Liver (tissue), 9 donors: ENCODE results near the gene PCTP. TPM values are rescaled to one million over a fixed set of nuclear protein-coding genes. Genes with fewer than 3 reads are reported as not detected.

Source experiments
- DNase-seq: peaks from one replicate; pipeline ENCODE4 v3.0.0-alpha.2; 2017; ENCODE audit warnings: low spot score
- H3K27ac ChIP-seq, 2 donors: one replicate each; pipeline ENCODE4 v1.7.0; 2013; ENCODE audit warnings: inconsistent platforms in 2 of 2, low read length in 2 of 2, control low read depth in 1 of 2, low read depth in 1 of 2, mild to moderate bottlenecking in 1 of 2
- H3K27me3 ChIP-seq, 4 donors: one replicate each; pipeline versions ENCODE4 v1.6.1 to v1.7.0; 2013; ENCODE audit warnings: low read length in 3 of 4, inconsistent platforms in 1 of 4, mild to moderate bottlenecking in 1 of 4, moderate library complexity in 1 of 4; ENCODE audit not compliant: control insufficient read depth in 4 of 4, insufficient read depth in 4 of 4
- H3K36me3 ChIP-seq, 4 donors: one replicate each; pipeline versions ENCODE4 v1.6.1 to v1.7.0; 2013; ENCODE audit warnings: low read length in 3 of 4, mild to moderate bottlenecking in 3 of 4, low read depth in 1 of 4, moderate library complexity in 1 of 4; ENCODE audit not compliant: control insufficient read depth in 4 of 4, insufficient read depth in 3 of 4
- H3K4me1 ChIP-seq, 4 donors: one replicate each; pipeline versions ENCODE4 v1.6.1 to v1.7.0; 2013; ENCODE audit warnings: low read length in 3 of 4, mild to moderate bottlenecking in 3 of 4, moderate library complexity in 1 of 4; ENCODE audit not compliant: control insufficient read depth in 4 of 4, insufficient read depth in 4 of 4
- H3K4me3 ChIP-seq, 3 donors: one replicate each; pipeline versions ENCODE4 v1.6.1 to v1.7.0; 2013; ENCODE audit warnings: low read length in 3 of 3, control low read depth in 1 of 3, low read depth in 1 of 3, mild to moderate bottlenecking in 1 of 3
- H3K9ac ChIP-seq, 2 donors: one replicate each; pipeline ENCODE4 v1.7.0; 2013; ENCODE audit warnings: low read length in 2 of 2, mild to moderate bottlenecking in 2 of 2, moderate library complexity in 2 of 2, control low read depth in 1 of 2, low read depth in 1 of 2
- H3K9me3 ChIP-seq, 4 donors: one replicate each; pipeline versions ENCODE4 v1.6.1 to v1.7.0; 2013; ENCODE audit warnings: low read length in 3 of 4; ENCODE audit not compliant: control insufficient read depth in 4 of 4
- EGR1 ChIP-seq, 2 donors: IDR thresholded peaks; 2 replicates each; pipeline ENCODE4 v1.6.1; 2016 to 2018; ENCODE audit warnings: antibody characterized with exemption in 2 of 2, low read depth in 2 of 2
- FOXA1 ChIP-seq: IDR thresholded peaks from 2 replicates; pipeline ENCODE4 v1.6.1; 2016; ENCODE audit warnings: antibody characterized with exemption
- FOXA2 ChIP-seq: IDR thresholded peaks from 2 replicates; pipeline ENCODE4 v1.6.1; 2016; ENCODE audit warnings: antibody characterized with exemption
- GABPA ChIP-seq, 2 donors: IDR thresholded peaks in 1 of 2; conservative IDR thresholded peaks in 1 of 2; 2 replicates each; pipeline ENCODE4 v1.6.1; 2016; ENCODE audit warnings: antibody characterized with exemption in 2 of 2, mild to moderate bottlenecking in 1 of 2, moderate library complexity in 1 of 2
- HNF4A ChIP-seq, 2 donors: conservative IDR thresholded peaks; 2 replicates each; pipeline ENCODE4 v1.6.1; 2016; ENCODE audit warnings: antibody characterized with exemption in 2 of 2, mild to moderate bottlenecking in 2 of 2
- HNF4G ChIP-seq: IDR thresholded peaks from 2 replicates; pipeline ENCODE4 v1.6.1; 2016; ENCODE audit warnings: antibody characterized with exemption
- JUND ChIP-seq, 2 donors: IDR thresholded peaks; 2 replicates each; pipeline ENCODE4 v1.6.1; 2016; ENCODE audit warnings: antibody characterized with exemption in 2 of 2
- NR2F2 ChIP-seq: IDR thresholded peaks from 2 replicates; pipeline ENCODE4 v1.6.1; 2016; ENCODE audit warnings: antibody characterized with exemption
- RAD21 ChIP-seq, 2 donors: IDR thresholded peaks; 2 replicates each; pipeline ENCODE4 v1.6.1; 2016; ENCODE audit warnings: antibody characterized with exemption in 2 of 2, mild to moderate bottlenecking in 2 of 2
- RXRA ChIP-seq, 2 donors: IDR thresholded peaks; 2 replicates each; pipeline ENCODE4 v1.6.1; 2017 to 2018; ENCODE audit warnings: antibody characterized with exemption in 2 of 2, mild to moderate bottlenecking in 1 of 2
- SP1 ChIP-seq: IDR thresholded peaks from 2 replicates; pipeline ENCODE4 v1.6.1; 2018; ENCODE audit warnings: antibody characterized with exemption, mild to moderate bottlenecking
- TAF1 ChIP-seq: conservative IDR thresholded peaks from 2 replicates; pipeline ENCODE4 v1.6.1; 2016; ENCODE audit warnings: antibody characterized with exemption, mild to moderate bottlenecking
- YY1 ChIP-seq: IDR thresholded peaks from 2 replicates; pipeline ENCODE4 v1.6.1; 2016; ENCODE audit warnings: antibody characterized with exemption, mild to moderate bottlenecking
- WGBS: extraction: QIAGEN DNeasy Blood & Tissue Kit; methylation state at CpG from one replicate; pipeline ENCODE4 v1.1.7; 2013; 5-methylcytosine and 5-hydroxymethylcytosine counted together
- polyA plus RNA-seq, 2 donors: library from polyadenylated mRNA; stranded (reverse) in 1 of 2; unstranded in 1 of 2; fragments of 200-250 nt in 1 of 2; fragments of >200 nt in 1 of 2; fragmentation: Nextera tagmentation in 1 of 2; extraction: Ambion mirVana in 1 of 2; gene quantifications; one replicate each; pipeline versions ENCODE4 v1.2.1 to v1.2.3, GENCODE V29; 2013 to 2015
- total RNA-seq, 2 donors: library from RNA; depleted of rRNA; stranded (reverse); fragments of >200 nt; gene quantifications; one replicate each; pipeline ENCODE4 v1.2.3, GENCODE V29; 2014
- TF ChIP-seq, protein P1 (sequence below): IDR thresholded peaks from 2 replicates; pipeline ENCODE4 v1.6.1; 2016; ENCODE audit warnings: antibody characterized with exemption
- TF ChIP-seq, protein P2 (sequence below): IDR thresholded peaks from 2 replicates; pipeline ENCODE4 v1.6.1; 2016; ENCODE audit warnings: antibody characterized with exemption, mild to moderate bottlenecking
- TF ChIP-seq, protein P3 (sequence below): IDR thresholded peaks from 2 replicates; pipeline ENCODE4 v1.6.1; 2016; ENCODE audit warnings: antibody characterized with exemption
- TF ChIP-seq, protein P4 (sequence below): fragments of 150-350 bp; IDR thresholded peaks from 2 replicates; pipeline ENCODE4 v1.5.1; 2017; ENCODE audit warnings: improper control_type of control experiment, low read depth, low read length; ENCODE audit not compliant: missing input control
- donor health status: healthy.
- donor health status: healthy.
- donor health status: healthy.
- donor health status: healthy.
- donor health status: healthy.

The PCTP gene
- total and polyA plus RNA-seq, 4 donors: 25.0 to 79.0 (median 55.8) TPM

DNA sequence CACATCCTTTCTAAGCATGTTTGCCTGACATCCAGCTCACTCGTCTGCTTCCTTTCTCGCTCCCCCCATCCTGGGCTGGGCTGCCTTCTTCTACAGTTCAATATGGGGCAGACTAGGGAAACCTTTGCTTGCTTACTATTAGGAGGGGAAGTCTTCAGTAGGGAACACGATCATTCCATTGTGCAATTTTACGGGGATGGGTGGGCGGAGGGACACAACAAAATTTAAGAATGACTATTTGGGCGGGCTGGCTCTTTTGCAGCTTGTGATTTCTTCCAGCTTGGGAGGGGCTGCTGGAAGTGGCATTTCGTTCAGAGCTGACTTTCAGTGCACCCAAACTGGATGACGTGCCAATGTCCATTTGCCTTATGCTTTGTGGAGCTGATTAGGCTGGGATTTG is 25.4 kb downstream of the PCTP start:
- no peaks in the 10 kb centered on the region for H3K4me1 ChIP-seq
- H3K27ac ChIP-seq: no peak overlapping the region
- TF ChIP-seq FOXA1 (no peak), SP1 (no peak), JUND (IDR thresholded peaks at IDR 0.05) (no peak), RXRA (IDR thresholded peaks at IDR 0.05) (no peak), GABPA (IDR thresholded peaks at IDR 0.05 in 1 of 2, conservative IDR thresholded peaks at IDR 0.05 in 1 of 2) (no peak), FOXA2 (no peak), HNF4A (conservative IDR thresholded peaks at IDR 0.05) (no peak), TAF1 (no peak), EGR1 (IDR thresholded peaks at IDR 0.05; ENCODE audit: low read depth in 2 of 2) (no peak), RAD21 (IDR thresholded peaks at IDR 0.05) (no peak), HNF4G (no peak), YY1 (no peak)
- TF ChIP-seq, protein P1, sequence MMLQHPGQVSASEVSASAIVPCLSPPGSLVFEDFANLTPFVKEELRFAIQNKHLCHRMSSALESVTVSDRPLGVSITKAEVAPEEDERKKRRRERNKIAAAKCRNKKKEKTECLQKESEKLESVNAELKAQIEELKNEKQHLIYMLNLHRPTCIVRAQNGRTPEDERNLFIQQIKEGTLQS: no peak
- TF ChIP-seq, protein P2, sequence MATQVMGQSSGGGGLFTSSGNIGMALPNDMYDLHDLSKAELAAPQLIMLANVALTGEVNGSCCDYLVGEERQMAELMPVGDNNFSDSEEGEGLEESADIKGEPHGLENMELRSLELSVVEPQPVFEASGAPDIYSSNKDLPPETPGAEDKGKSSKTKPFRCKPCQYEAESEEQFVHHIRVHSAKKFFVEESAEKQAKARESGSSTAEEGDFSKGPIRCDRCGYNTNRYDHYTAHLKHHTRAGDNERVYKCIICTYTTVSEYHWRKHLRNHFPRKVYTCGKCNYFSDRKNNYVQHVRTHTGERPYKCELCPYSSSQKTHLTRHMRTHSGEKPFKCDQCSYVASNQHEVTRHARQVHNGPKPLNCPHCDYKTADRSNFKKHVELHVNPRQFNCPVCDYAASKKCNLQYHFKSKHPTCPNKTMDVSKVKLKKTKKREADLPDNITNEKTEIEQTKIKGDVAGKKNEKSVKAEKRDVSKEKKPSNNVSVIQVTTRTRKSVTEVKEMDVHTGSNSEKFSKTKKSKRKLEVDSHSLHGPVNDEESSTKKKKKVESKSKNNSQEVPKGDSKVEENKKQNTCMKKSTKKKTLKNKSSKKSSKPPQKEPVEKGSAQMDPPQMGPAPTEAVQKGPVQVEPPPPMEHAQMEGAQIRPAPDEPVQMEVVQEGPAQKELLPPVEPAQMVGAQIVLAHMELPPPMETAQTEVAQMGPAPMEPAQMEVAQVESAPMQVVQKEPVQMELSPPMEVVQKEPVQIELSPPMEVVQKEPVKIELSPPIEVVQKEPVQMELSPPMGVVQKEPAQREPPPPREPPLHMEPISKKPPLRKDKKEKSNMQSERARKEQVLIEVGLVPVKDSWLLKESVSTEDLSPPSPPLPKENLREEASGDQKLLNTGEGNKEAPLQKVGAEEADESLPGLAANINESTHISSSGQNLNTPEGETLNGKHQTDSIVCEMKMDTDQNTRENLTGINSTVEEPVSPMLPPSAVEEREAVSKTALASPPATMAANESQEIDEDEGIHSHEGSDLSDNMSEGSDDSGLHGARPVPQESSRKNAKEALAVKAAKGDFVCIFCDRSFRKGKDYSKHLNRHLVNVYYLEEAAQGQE: no peak
- TF ChIP-seq, protein P3, sequence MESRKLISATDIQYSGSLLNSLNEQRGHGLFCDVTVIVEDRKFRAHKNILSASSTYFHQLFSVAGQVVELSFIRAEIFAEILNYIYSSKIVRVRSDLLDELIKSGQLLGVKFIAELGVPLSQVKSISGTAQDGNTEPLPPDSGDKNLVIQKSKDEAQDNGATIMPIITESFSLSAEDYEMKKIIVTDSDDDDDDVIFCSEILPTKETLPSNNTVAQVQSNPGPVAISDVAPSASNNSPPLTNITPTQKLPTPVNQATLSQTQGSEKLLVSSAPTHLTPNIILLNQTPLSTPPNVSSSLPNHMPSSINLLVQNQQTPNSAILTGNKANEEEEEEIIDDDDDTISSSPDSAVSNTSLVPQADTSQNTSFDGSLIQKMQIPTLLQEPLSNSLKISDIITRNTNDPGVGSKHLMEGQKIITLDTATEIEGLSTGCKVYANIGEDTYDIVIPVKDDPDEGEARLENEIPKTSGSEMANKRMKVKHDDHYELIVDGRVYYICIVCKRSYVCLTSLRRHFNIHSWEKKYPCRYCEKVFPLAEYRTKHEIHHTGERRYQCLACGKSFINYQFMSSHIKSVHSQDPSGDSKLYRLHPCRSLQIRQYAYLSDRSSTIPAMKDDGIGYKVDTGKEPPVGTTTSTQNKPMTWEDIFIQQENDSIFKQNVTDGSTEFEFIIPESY: no peak
- TF ChIP-seq, protein P4, sequence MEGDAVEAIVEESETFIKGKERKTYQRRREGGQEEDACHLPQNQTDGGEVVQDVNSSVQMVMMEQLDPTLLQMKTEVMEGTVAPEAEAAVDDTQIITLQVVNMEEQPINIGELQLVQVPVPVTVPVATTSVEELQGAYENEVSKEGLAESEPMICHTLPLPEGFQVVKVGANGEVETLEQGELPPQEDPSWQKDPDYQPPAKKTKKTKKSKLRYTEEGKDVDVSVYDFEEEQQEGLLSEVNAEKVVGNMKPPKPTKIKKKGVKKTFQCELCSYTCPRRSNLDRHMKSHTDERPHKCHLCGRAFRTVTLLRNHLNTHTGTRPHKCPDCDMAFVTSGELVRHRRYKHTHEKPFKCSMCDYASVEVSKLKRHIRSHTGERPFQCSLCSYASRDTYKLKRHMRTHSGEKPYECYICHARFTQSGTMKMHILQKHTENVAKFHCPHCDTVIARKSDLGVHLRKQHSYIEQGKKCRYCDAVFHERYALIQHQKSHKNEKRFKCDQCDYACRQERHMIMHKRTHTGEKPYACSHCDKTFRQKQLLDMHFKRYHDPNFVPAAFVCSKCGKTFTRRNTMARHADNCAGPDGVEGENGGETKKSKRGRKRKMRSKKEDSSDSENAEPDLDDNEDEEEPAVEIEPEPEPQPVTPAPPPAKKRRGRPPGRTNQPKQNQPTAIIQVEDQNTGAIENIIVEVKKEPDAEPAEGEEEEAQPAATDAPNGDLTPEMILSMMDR: no peak
- H3K9me3 ChIP-seq: no peaks in the 10 kb centered on the region
- no peak overlapping the region for H3K9ac ChIP-seq
- no peak for DNase-seq
- 93% methylated on average over 8 of the region's 8 CpGs for WGBS
- H3K27me3 ChIP-seq: no peaks in the 10 kb centered on the region
- H3K36me3 ChIP-seq: peaks cover 9 to 54% (median 40%) of the 10 kb centered on the region in 4 donors
- no peak overlapping the region for H3K4me3 ChIP-seq

DNA sequence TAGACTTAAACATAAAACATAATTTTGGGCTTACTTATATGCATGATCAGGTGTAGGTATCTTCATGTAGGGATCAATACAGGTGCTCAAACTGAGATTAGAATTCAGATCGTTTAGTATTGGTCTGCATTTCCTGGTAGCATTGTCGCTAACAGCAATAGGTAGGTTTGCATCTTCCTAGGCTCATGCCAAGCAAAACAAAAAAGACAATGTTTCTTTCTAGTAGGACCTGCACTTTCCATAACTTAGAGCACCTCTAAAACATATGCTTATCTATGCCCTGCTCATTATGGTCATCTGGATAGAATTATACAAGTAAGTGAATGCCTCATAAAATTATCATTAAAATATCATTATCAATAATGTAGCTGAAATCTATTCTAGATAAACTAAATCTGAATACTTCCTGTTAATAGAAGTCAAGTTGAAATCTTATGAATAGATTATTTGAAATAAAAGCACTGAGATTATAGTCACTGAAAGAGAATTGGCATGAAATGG is 26.7 kb downstream of the PCTP start:
- Histone ChIP-seq H3K27me3 (no peaks in the 10 kb centered on the region), H3K4me1 (no peaks in the 10 kb centered on the region), H3K4me3 (no peak overlapping the region), H3K36me3 (peaks cover 9 to 45% (median 33%) of the 10 kb centered on the region in 4 donors), H3K9me3 (no peaks in the 10 kb centered on the region), H3K27ac (no peak overlapping the region), H3K9ac (no peak overlapping the region)
- TF ChIP-seq, protein P2: no peak
- TF ChIP-seq, protein P1: no peak
- TF ChIP-seq HNF4G: no peak
- TF ChIP-seq RXRA (IDR thresholded peaks at IDR 0.05): no peak
- TF ChIP-seq NR2F2: no peak
- DNase-seq: no peak
- WGBS: 86% methylated on average over 2 of the region's 2 CpGs
